Testis (tissue), 3 donors: ENCODE data around the gene TLE4. TPM values are rescaled to one million over a fixed set of nuclear protein-coding genes. Genes with fewer than 3 reads are reported as not detected.
A peak's percentile ranks its signal among the peaks of the same experiment; 100 is the strongest.

Experiments
- DNase-seq: peaks from one replicate; pipeline ENCODE4 v3.0.0-alpha.2; 2019
- H3K27ac ChIP-seq, 2 donors: fragments of 200-600 bp; sonication (generic); one replicate each; pipeline ENCODE4 v1.5.1; 2019
- H3K27me3 ChIP-seq: fragments of 200-600 bp; sonication (generic); one replicate; pipeline ENCODE4 v1.5.1; 2019
- H3K36me3 ChIP-seq: fragments of 200-600 bp; sonication (generic); one replicate; pipeline ENCODE4 v1.5.1; 2017; ENCODE audit warnings: low read depth; ENCODE audit errors: missing control alignments
- H3K4me1 ChIP-seq: fragments of 200-600 bp; sonication (generic); one replicate; pipeline ENCODE4 v1.5.1; 2019
- H3K4me3 ChIP-seq, 2 donors: fragments of 200-600 bp; sonication (generic); one replicate each; pipeline ENCODE4 v1.5.1; 2017 to 2019
- H3K9me3 ChIP-seq: fragments of 200-600 bp; sonication (generic); one replicate; pipeline ENCODE4 v1.5.1; 2017
- POLR2A ChIP-seq: fragments of 450-650 bp; IDR thresholded peaks from one replicate; pipeline ENCODE4 v1.6.1; 2017; ENCODE audit warnings: antibody characterized with exemption, mild to moderate bottlenecking, moderate library complexity
- WGBS, 2 donors: methylation state at CpG; one replicate each; pipeline ENCODE4 v1.1.5; 2018; 5-methylcytosine and 5-hydroxymethylcytosine counted together
- intact Hi-C: fragments of 100-400 bp; cut with DNase I; formaldehyde crosslinking; loops from one replicate; pipeline ENCODE4 v1.15.1; 2023; ENCODE audit warnings: low total_unique reads
- polyA plus RNA-seq: library from polyadenylated mRNA; stranded (reverse); fragments of 350-450 nt; fragmentation: Illumina TruSeq; extraction: RNeasy Lipid Tissue Mini Kit (QIAGEN cat#74804); gene quantifications from one replicate; pipeline ENCODE4 v1.2.3, GENCODE V29; 2014; ENCODE audit warnings: low read depth, low replicate concordance; ENCODE audit not compliant: insufficient read depth
- total RNA-seq, 2 donors: library from RNA; depleted of rRNA; stranded (reverse); fragments of >200 nt; gene quantifications; one replicate each; pipeline ENCODE4 v1.2.3, GENCODE V29; 2016
- TF ChIP-seq, protein P1 (sequence below), 3 experiments: fragments of 450-650 bp in 2 of 3; fragments of 200-600 bp in 1 of 3; sonication (generic) in 1 of 3; IDR thresholded peaks; one replicate each; pipeline ENCODE4 v1.5.1; 2016 to 2019; ENCODE audit warnings: antibody characterized with exemption in 3 of 3, mild to moderate bottlenecking in 2 of 3, moderate library complexity in 1 of 3

Gene TLE4
- total and polyA plus RNA-seq, 3 donors from 2014 or later, result 223 to 311 (median 292) TPM

DNA sequence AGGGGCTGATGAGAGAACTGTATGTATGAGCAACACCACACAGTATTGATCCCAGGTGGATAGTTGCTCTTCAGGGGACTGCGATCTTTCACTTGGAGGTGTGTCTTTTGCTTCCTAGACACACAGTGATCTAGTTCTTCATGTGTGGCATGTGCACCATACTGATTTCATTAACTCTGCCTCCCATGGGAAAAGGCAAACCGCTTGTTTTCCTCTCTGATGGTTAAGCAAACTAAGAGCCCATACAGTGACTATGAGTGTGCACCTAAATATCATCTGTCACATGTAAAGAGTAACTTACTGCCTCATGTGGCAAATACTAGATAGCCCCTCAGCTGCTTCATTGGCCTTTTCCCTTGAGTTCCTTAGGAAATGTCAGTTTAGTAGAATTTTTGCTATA lies 147.3 kb downstream of the TLE4 start:
- DNase-seq, result no peak
- TF ChIP-seq, protein P1, sequence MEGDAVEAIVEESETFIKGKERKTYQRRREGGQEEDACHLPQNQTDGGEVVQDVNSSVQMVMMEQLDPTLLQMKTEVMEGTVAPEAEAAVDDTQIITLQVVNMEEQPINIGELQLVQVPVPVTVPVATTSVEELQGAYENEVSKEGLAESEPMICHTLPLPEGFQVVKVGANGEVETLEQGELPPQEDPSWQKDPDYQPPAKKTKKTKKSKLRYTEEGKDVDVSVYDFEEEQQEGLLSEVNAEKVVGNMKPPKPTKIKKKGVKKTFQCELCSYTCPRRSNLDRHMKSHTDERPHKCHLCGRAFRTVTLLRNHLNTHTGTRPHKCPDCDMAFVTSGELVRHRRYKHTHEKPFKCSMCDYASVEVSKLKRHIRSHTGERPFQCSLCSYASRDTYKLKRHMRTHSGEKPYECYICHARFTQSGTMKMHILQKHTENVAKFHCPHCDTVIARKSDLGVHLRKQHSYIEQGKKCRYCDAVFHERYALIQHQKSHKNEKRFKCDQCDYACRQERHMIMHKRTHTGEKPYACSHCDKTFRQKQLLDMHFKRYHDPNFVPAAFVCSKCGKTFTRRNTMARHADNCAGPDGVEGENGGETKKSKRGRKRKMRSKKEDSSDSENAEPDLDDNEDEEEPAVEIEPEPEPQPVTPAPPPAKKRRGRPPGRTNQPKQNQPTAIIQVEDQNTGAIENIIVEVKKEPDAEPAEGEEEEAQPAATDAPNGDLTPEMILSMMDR (IDR thresholded peaks at IDR 0.05), result no peak
- TF ChIP-seq POLR2A, result no peak
- Histone ChIP-seq H3K27ac (no peak overlapping the region), H3K27me3 (no peaks in the 10 kb centered on the region), H3K9me3 (no peaks in the 10 kb centered on the region), H3K4me1 (no peaks in the 10 kb centered on the region), H3K4me3 (no peak overlapping the region), H3K36me3 (no peaks in the 10 kb centered on the region)
- intact Hi-C loops, result no loop called here
- 95 to 96% methylated on average over 2 of the region's 2 CpGs for WGBS, 2 donors

DNA sequence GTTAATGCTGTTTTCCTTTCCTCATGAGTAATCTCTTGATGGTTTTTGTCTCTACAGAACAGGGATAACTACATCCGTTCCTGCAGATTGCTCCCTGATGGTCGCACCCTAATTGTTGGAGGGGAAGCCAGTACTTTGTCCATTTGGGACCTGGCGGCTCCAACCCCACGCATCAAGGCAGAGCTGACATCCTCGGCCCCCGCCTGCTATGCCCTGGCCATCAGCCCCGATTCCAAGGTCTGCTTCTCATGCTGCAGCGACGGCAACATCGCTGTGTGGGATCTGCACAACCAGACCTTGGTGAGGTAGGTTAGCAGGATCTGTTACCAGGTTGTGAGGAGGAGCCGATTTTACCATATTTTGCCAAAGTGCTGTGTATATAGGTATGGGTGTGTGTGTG lies 148.2 kb downstream of the TLE4 start:
- no peaks in the 10 kb centered on the region for H3K9me3 ChIP-seq
- intact Hi-C loops, result no loop called here
- no peaks in the 10 kb centered on the region for H3K36me3 ChIP-seq
- no peak overlapping the region for H3K27ac ChIP-seq
- WGBS, 2 donors, result 93 to 98% methylated on average over 11 of the region's 11 CpGs
- H3K4me3 ChIP-seq, result no peak overlapping the region
- H3K4me1 ChIP-seq, result no peaks in the 10 kb centered on the region
- TF ChIP-seq, protein P1 (IDR thresholded peaks at IDR 0.05), result no peak
- no peaks in the 10 kb centered on the region for H3K27me3 ChIP-seq
- no peak for DNase-seq

GRCh38 chr9:79731171-79731890 lies 159.6 kb downstream of the TLE4 start:
- intact Hi-C loops, result no loop called here
- no peak overlapping the region for H3K27ac ChIP-seq
- H3K4me3 ChIP-seq, result no peak overlapping the region
- H3K4me1 ChIP-seq, result no peaks in the 10 kb centered on the region
- no peaks in the 10 kb centered on the region for H3K36me3 ChIP-seq
- TF ChIP-seq, protein P1 (IDR thresholded peaks at IDR 0.05), result no peak
- TF ChIP-seq POLR2A, result no peak
- 73 to 79% methylated on average over 9 of the region's 9 CpGs for WGBS, 2 donors
- no peaks in the 10 kb centered on the region for H3K9me3 ChIP-seq
- H3K27me3 ChIP-seq, result no peaks in the 10 kb centered on the region
- DNase-seq, result no peak

GRCh38 chr9:79735023-79735779 lies 163.4 kb downstream of the TLE4 start:
- no peaks in the 10 kb centered on the region for H3K27me3 ChIP-seq
- TF ChIP-seq, protein P1 (IDR thresholded peaks at IDR 0.05), result no peak
- no peak for TF ChIP-seq POLR2A
- no peaks in the 10 kb centered on the region for H3K9me3 ChIP-seq
- no peaks in the 10 kb centered on the region for H3K36me3 ChIP-seq
- 56 to 63% methylated on average over 3 of the region's 3 CpGs for WGBS, 2 donors
- no peak overlapping the region for H3K4me3 ChIP-seq
- H3K27ac ChIP-seq, result no peak overlapping the region
- intact Hi-C loops, result no loop called here
- DNase-seq, result peak; percentile 50
- no peaks in the 10 kb centered on the region for H3K4me1 ChIP-seq
